Measurements from ENCODE around the gene NDUFS4. TPM values are rescaled to one million over a fixed set of nuclear protein-coding genes. Genes with fewer than 3 reads are reported as not detected.

Gene NDUFS4
- total RNA-seq, 1 donor, result 78.2 TPM

GRCh38 chr5:53568401-53568800 lies 8.0 kb downstream of the NDUFS4 start:
- no peak overlapping the region for H3K4me3 ChIP-seq (ENCODE audit: insufficient read depth, low read length)

GRCh38 chr5:53568871-53569270 lies 8.4 kb downstream of the NDUFS4 start:
- no peak overlapping the region for H3K4me2 ChIP-seq (ENCODE audit: insufficient read depth, low read length)
- H2AFZ ChIP-seq (ENCODE audit: low read length), result no peak overlapping the region
- no peaks in the 10 kb centered on the region for H3K9me3 ChIP-seq (ENCODE audit: low read depth, low read length)
- no peaks in the 10 kb centered on the region for H3K27me3 ChIP-seq (ENCODE audit: insufficient read depth, low read length)
- TF ChIP-seq, protein P1, sequence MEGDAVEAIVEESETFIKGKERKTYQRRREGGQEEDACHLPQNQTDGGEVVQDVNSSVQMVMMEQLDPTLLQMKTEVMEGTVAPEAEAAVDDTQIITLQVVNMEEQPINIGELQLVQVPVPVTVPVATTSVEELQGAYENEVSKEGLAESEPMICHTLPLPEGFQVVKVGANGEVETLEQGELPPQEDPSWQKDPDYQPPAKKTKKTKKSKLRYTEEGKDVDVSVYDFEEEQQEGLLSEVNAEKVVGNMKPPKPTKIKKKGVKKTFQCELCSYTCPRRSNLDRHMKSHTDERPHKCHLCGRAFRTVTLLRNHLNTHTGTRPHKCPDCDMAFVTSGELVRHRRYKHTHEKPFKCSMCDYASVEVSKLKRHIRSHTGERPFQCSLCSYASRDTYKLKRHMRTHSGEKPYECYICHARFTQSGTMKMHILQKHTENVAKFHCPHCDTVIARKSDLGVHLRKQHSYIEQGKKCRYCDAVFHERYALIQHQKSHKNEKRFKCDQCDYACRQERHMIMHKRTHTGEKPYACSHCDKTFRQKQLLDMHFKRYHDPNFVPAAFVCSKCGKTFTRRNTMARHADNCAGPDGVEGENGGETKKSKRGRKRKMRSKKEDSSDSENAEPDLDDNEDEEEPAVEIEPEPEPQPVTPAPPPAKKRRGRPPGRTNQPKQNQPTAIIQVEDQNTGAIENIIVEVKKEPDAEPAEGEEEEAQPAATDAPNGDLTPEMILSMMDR (IDR thresholded peaks at IDR 0.05; ENCODE audit: extremely low read depth, low read depth, low read length), result no peak
- H3K4me3 ChIP-seq (ENCODE audit: insufficient read depth, low read length), result no peak overlapping the region
- H3K36me3 ChIP-seq (ENCODE audit: insufficient read depth, low read length), result no peaks in the 10 kb centered on the region
- no peak overlapping the region for H3K27ac ChIP-seq (ENCODE audit: low read depth, low read length)
- H3K4me1 ChIP-seq (ENCODE audit: insufficient read depth, low read length), result no peaks in the 10 kb centered on the region
- H3K79me2 ChIP-seq (ENCODE audit: insufficient read depth, low read length), result peaks cover 93% of the 10 kb centered on the region
- DNase-seq (ENCODE audit: insufficient read length, low spot score, missing footprints), result no peak
- peaks cover 47% of the 10 kb centered on the region for H4K20me1 ChIP-seq (ENCODE audit: insufficient read depth, low read length)

More at GRCh38 chr5:53568401-53568800, 8.0 kb downstream of the NDUFS4 start:
- no peak for DNase-seq (ENCODE audit: insufficient read length, low spot score, missing footprints)
- Histone ChIP-seq H3K27me3 (ENCODE audit: insufficient read depth, low read length) (no peaks in the 10 kb centered on the region), H2AFZ (ENCODE audit: low read length) (no peak overlapping the region), H3K36me3 (ENCODE audit: insufficient read depth, low read length) (no peaks in the 10 kb centered on the region), H3K4me2 (ENCODE audit: insufficient read depth, low read length) (no peak overlapping the region), H3K4me1 (ENCODE audit: insufficient read depth, low read length) (no peaks in the 10 kb centered on the region), H3K9me3 (ENCODE audit: low read depth, low read length) (no peaks in the 10 kb centered on the region), H3K79me2 (ENCODE audit: insufficient read depth, low read length) (peaks cover 93% of the 10 kb centered on the region), H3K27ac (ENCODE audit: low read depth, low read length) (no peak overlapping the region), H4K20me1 (ENCODE audit: insufficient read depth, low read length) (peaks cover 46% of the 10 kb centered on the region)
- TF ChIP-seq, protein P1 (IDR thresholded peaks at IDR 0.05; ENCODE audit: extremely low read depth, low read depth, low read length), result no peak

- Histone ChIP-seq H3K27me3 (ENCODE audit: insufficient read depth, low read length) (no peaks in the 10 kb centered on the region), H3K4me3 (ENCODE audit: insufficient read depth, low read length) (no peak overlapping the region), H3K79me2 (ENCODE audit: insufficient read depth, low read length) (peaks cover 93% of the 10 kb centered on the region), H3K9me3 (ENCODE audit: low read depth, low read length) (no peaks in the 10 kb centered on the region), H2AFZ (ENCODE audit: low read length) (no peak overlapping the region), H4K20me1 (ENCODE audit: insufficient read depth, low read length) (peaks cover 47% of the 10 kb centered on the region), H3K27ac (ENCODE audit: low read depth, low read length) (no peak overlapping the region), H3K4me2 (ENCODE audit: insufficient read depth, low read length) (no peak overlapping the region), H3K36me3 (ENCODE audit: insufficient read depth, low read length) (no peaks in the 10 kb centered on the region), H3K4me1 (ENCODE audit: insufficient read depth, low read length) (no peaks in the 10 kb centered on the region)
- no peak for DNase-seq (ENCODE audit: insufficient read length, low spot score, missing footprints)
- TF ChIP-seq, protein P1 (IDR thresholded peaks at IDR 0.05; ENCODE audit: extremely low read depth, low read depth, low read length), result no peak
Observed at GRCh38 chr5:53569453-53569852, 9.0 kb downstream of the NDUFS4 start.

- H3K4me2 ChIP-seq (ENCODE audit: insufficient read depth, low read length), result no peak overlapping the region
- no peak overlapping the region for H2AFZ ChIP-seq (ENCODE audit: low read length)
- TF ChIP-seq, protein P1 (IDR thresholded peaks at IDR 0.05; ENCODE audit: extremely low read depth, low read depth, low read length), result no peak
- no peak for DNase-seq (ENCODE audit: insufficient read length, low spot score, missing footprints)
- no peaks in the 10 kb centered on the region for H3K4me1 ChIP-seq (ENCODE audit: insufficient read depth, low read length)
- H3K4me3 ChIP-seq (ENCODE audit: insufficient read depth, low read length), result no peak overlapping the region
- no peak overlapping the region for H3K27ac ChIP-seq (ENCODE audit: low read depth, low read length)
- no peaks in the 10 kb centered on the region for H3K36me3 ChIP-seq (ENCODE audit: insufficient read depth, low read length)
- no peaks in the 10 kb centered on the region for H3K27me3 ChIP-seq (ENCODE audit: insufficient read depth, low read length)
- peaks cover 91% of the 10 kb centered on the region for H3K79me2 ChIP-seq (ENCODE audit: insufficient read depth, low read length)
- H4K20me1 ChIP-seq (ENCODE audit: insufficient read depth, low read length), result peaks cover 54% of the 10 kb centered on the region
- H3K9me3 ChIP-seq (ENCODE audit: low read depth, low read length), result no peaks in the 10 kb centered on the region
Observed at GRCh38 chr5:53571403-53571802, 11.0 kb downstream of the NDUFS4 start.

Measured in osteoblast (primary cell).